Urinary bladder (tissue), 4 donors: ENCODE measurements around the gene TCF12. TPM values are rescaled to one million over a fixed set of nuclear protein-coding genes. Genes with fewer than 3 reads are reported as not detected.
"Not testable (repeated sequence)": the region's sequence is repeated elsewhere in the genome, so short reads cannot be mapped to it uniquely, and the experiment has no call there.

ENCODE experiments used
- DNase-seq: peaks from one replicate; pipeline ENCODE4 v3.0.0-alpha.2; 2015; ENCODE audit errors: extremely low spot score
- H3K27ac ChIP-seq: one replicate; pipeline ENCODE4 v1.5.1; 2013; ENCODE audit warnings: low read depth, mild to moderate bottlenecking, moderate library complexity
- H3K36me3 ChIP-seq: one replicate; pipeline ENCODE4 v1.6.1; 2013; ENCODE audit warnings: mild to moderate bottlenecking, moderate library complexity; ENCODE audit not compliant: insufficient read depth
- H3K4me1 ChIP-seq: one replicate; pipeline ENCODE4 v1.6.1; 2013; ENCODE audit warnings: mild to moderate bottlenecking, moderate library complexity; ENCODE audit not compliant: insufficient read depth
- H3K4me3 ChIP-seq: one replicate; pipeline ENCODE4 v1.5.1; 2013; ENCODE audit warnings: low read depth, low read length
- WGBS: extraction: QIAGEN DNeasy Blood & Tissue Kit; methylation state at CpG from one replicate; pipeline ENCODE4 v1.1.7; 2013; 5-methylcytosine and 5-hydroxymethylcytosine counted together
- polyA plus RNA-seq: library from polyadenylated mRNA; stranded (reverse); fragments of 200-250 nt; gene quantifications from one replicate; pipeline ENCODE4 v1.2.3, GENCODE V29; 2013
- total RNA-seq: library from RNA; depleted of rRNA; stranded (reverse); fragments of >200 nt; gene quantifications from one replicate; pipeline ENCODE4 v1.2.3, GENCODE V29; 2014
- donor health status: healthy with polysubstance abuse.
- donor health status: healthy.

Gene TCF12
- total and polyA plus RNA-seq, 2 donors, result 55.0 to 241 TPM

- Histone ChIP-seq H3K4me3 (no peak overlapping the region), H3K36me3 (no peaks in the 10 kb centered on the region), H3K4me1 (peaks cover 2% of the 10 kb centered on the region), H3K27ac (no peak overlapping the region)
- DNase-seq, result no peak
- 66% methylated on average over 3 of the region's 3 CpGs for WGBS
Measured at GRCh38 chr15:56923174-56923591, 4.7 kb downstream of the TCF12 start.

GRCh38 chr15:56927816-56928215 lies 9.4 kb downstream of the TCF12 start:
- Histone ChIP-seq H3K4me1 (peaks cover 2% of the 10 kb centered on the region), H3K36me3 (no peaks in the 10 kb centered on the region), H3K27ac (no peak overlapping the region), H3K4me3 (no peak overlapping the region)
- WGBS, result 98% methylated on average over 1 of the region's 1 CpG
- no peak for DNase-seq

GRCh38 chr15:56929399-56929798 lies 11.0 kb downstream of the TCF12 start:
- H3K36me3 ChIP-seq, result no peaks in the 10 kb centered on the region
- DNase-seq, result no peak
- H3K4me3 ChIP-seq, result no peak overlapping the region
- no peak overlapping the region for H3K27ac ChIP-seq
- peaks cover 2% of the 10 kb centered on the region for H3K4me1 ChIP-seq

- no peak for DNase-seq
- Histone ChIP-seq H3K4me3 (no peak overlapping the region), H3K4me1 (peaks cover 2% of the 10 kb centered on the region), H3K27ac (no peak overlapping the region), H3K36me3 (no peaks in the 10 kb centered on the region)
- WGBS, result 95% methylated on average over 3 of the region's 3 CpGs
Measured at GRCh38 chr15:56929933-56930332, 11.5 kb downstream of the TCF12 start.

- Histone ChIP-seq H3K27ac (no peak overlapping the region), H3K4me3 (no peak overlapping the region), H3K4me1 (peaks cover 2% of the 10 kb centered on the region), H3K36me3 (no peaks in the 10 kb centered on the region)
- 56% methylated on average over 2 of the region's 2 CpGs for WGBS
- DNase-seq, result no peak
Measured at GRCh38 chr15:56930669-56931313, 12.3 kb downstream of the TCF12 start.

- Histone ChIP-seq H3K4me1 (no peaks in the 10 kb centered on the region), H3K36me3 (no peaks in the 10 kb centered on the region), H3K4me3 (no peak overlapping the region), H3K27ac (no peak overlapping the region)
- 44% methylated on average over 1 of the region's 1 CpG for WGBS
- DNase-seq, result no peak
Measured at GRCh38 chr15:56931639-56932508, 13.4 kb downstream of the TCF12 start.

- not testable (repeated sequence) for H3K4me1 ChIP-seq, H3K27ac ChIP-seq, DNase-seq, H3K36me3 ChIP-seq, H3K4me3 ChIP-seq
- WGBS, result 95% methylated on average over 4 of the region's 4 CpGs
Measured at GRCh38 chr15:56932509-56932868, 14.0 kb downstream of the TCF12 start.

GRCh38 chr15:56933410-56933809 lies 15.0 kb downstream of the TCF12 start:
- Histone ChIP-seq H3K4me1 (no peaks in the 10 kb centered on the region), H3K4me3 (no peak overlapping the region), H3K36me3 (no peaks in the 10 kb centered on the region), H3K27ac (no peak overlapping the region)
- 26% methylated on average over 1 of the region's 1 CpG for WGBS
- DNase-seq, result no peak

GRCh38 chr15:56933811-56934210 lies 15.4 kb downstream of the TCF12 start:
- Histone ChIP-seq H3K4me1 (no peaks in the 10 kb centered on the region), H3K27ac (no peak overlapping the region), H3K4me3 (no peak overlapping the region), H3K36me3 (no peaks in the 10 kb centered on the region)
- no peak for DNase-seq

GRCh38 chr15:56934269-56934668 lies 15.8 kb downstream of the TCF12 start:
- 51% methylated on average over 5 of the region's 5 CpGs for WGBS

GRCh38 chr15:56936929-56937328 lies 18.5 kb downstream of the TCF12 start:
- 91% methylated on average over 5 of the region's 5 CpGs for WGBS
- no peak for DNase-seq
- Histone ChIP-seq H3K4me1 (no peaks in the 10 kb centered on the region), H3K4me3 (no peak overlapping the region), H3K36me3 (no peaks in the 10 kb centered on the region), H3K27ac (no peak overlapping the region)

More at GRCh38 chr15:56934269-56934668, 15.8 kb downstream of the TCF12 start:
- H3K4me3 ChIP-seq, result no peak overlapping the region
- no peak overlapping the region for H3K27ac ChIP-seq
- H3K36me3 ChIP-seq, result no peaks in the 10 kb centered on the region
- H3K4me1 ChIP-seq, result no peaks in the 10 kb centered on the region
- DNase-seq, result no peak

- no peak overlapping the region for H3K4me3 ChIP-seq
- no peak for DNase-seq
- no peaks in the 10 kb centered on the region for H3K36me3 ChIP-seq
- no peaks in the 10 kb centered on the region for H3K4me1 ChIP-seq
- no peak overlapping the region for H3K27ac ChIP-seq
Measured at GRCh38 chr15:56939257-56939656, 20.8 kb downstream of the TCF12 start.

GRCh38 chr15:56940388-56940787 lies 21.9 kb downstream of the TCF12 start:
- no peak overlapping the region for H3K27ac ChIP-seq
- no peaks in the 10 kb centered on the region for H3K36me3 ChIP-seq
- no peak for DNase-seq
- no peak overlapping the region for H3K4me3 ChIP-seq
- H3K4me1 ChIP-seq, result no peaks in the 10 kb centered on the region

GRCh38 chr15:56942118-56942517 lies 23.7 kb downstream of the TCF12 start:
- Histone ChIP-seq H3K36me3 (no peaks in the 10 kb centered on the region), H3K27ac (no peak overlapping the region), H3K4me3 (no peak overlapping the region), H3K4me1 (no peaks in the 10 kb centered on the region)
- DNase-seq, result no peak
